NOMO-1 (cell line): ENCODE data around the gene VANGL2.

ENCODE experiments used
- DNase-seq, 2 experiments: peaks; one replicate each; lab custom pipeline; 2025; ENCODE audit not compliant: unreplicated experiment in 2 of 2; lab: John Stamatoyannopoulos, UW

Gene VANGL2

DNA sequence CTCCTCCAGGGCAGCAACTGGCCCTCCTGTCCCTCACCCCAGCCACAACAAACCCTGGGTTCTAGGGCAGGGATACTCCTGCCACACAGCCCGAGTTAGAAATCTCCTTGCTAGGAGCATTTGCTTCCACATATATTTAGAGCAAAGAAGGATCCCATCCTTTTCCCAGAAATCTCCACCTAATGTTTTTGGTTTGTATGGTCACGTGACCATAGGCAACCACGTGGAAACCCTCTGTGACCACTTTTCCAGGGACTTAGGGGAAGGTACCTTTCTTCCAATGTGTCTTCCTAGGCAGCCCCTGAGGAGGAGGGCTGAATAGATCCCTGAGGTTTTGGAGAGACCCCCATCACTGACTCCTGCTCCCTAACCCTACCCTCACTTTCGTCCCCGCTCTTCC, 25.5 kb downstream of the VANGL2 start:
- DNase-seq: no peak

DNA sequence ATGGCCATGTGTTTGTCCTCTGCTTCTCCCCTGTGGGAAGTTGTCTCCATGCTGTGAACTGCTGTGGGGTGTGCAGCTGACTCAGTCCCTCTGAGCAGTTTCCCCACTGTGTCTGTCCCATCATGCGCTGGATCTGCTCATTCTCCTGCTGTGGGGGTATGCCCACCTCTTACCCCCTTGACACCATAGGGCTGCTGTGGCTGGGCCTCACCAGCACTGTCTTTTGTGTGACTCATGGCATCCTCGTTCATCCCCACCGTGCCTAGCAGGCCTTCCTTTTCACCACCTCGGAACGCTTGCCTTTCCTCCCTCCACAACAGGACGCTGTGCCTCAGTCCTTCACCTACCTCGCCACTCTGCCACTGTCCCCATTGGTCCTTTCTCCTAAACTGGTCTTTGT, 27.3 kb downstream of the VANGL2 start:
- DNase-seq: no peak

- no peak for DNase-seq
These were observed 27.7 kb downstream of the VANGL2 start for GRCh38 chr1:160428053-160428452.

DNA sequence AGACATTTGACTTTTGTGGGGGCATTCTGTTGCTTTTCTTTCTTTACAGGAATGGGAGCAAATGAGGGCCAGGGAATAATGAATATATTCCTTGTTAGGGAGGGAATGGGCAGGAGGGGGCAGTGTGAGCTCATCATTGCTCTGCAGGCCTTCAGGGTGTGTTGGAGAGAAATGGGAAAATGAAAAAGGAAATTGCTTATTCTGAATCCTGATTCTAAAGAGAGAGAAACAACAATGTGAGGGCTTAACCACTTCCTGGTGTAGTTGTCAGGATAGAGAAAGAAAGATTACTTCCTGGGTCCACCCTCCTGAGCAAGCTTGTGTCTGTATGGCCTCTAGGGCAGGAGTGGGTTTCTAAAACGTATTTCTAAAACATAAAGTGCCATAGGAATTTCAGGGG, 28.3 kb downstream of the VANGL2 start:
- peak in 1 of 2 experiments; percentile 20 for DNase-seq

- no peak for DNase-seq
These were observed 28.8 kb downstream of the VANGL2 start for GRCh38 chr1:160429125-160429561.

DNA sequence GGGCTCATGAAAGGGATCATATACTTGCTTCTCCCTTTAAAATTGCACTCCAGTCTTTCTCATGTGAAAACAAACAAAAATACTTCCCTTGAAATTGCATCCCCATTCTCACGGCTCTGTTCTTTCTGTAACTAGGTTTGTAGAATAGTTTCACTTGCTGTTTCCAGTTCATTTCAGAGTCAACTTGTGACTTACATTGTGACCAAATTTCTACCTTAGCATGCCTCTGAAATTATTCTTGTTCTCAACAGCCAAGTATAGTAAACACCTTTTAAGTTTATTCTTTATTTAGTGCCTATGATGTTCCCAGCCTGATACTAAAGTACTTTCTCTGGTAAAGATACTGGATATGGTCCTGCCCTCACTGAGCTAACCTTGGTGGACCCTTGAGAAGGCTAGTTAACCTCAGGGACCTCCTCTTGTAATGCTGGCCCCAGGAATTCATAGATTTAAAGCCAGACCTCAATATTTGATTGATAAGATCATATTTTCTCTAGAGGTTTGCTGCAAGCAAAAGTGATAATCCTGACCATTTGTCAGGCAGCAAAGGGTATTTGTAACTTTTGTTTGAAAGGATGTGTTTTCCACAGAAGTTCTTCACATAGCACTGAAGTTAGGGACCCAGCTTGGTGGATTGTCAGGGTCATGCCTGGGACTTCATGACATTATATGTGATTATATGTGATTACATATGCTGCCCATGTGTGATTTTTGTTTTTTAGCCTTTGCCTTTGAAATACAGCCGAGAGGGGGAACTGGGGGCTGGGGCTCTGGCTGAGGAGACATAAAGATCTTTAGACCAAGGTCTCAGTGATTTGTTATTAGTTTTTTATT, 29.6 kb downstream of the VANGL2 start:
- DNase-seq: no peak

DNA sequence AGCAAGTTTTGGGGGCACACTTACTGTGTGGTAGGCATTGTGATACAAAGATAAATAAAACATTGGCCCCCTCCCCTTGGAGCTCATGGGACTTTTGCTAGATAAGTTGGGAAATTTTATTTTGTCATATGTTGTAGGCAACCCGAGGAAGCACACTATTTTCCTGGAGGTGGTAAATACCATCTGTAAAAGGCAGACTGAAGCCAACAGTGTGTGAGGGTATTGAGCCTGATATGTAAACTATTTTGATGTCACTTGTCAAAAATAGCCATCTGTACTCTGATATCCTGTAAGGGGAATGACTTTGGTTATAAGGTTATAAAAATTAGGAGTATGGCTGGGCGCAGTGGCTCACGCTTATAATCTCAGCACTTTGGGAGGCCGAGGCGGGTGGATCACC, 30.6 kb downstream of the VANGL2 start:
- no peak for DNase-seq

- no peak for DNase-seq
These were observed 31.2 kb downstream of the VANGL2 start for GRCh38 chr1:160431571-160431970.

DNA sequence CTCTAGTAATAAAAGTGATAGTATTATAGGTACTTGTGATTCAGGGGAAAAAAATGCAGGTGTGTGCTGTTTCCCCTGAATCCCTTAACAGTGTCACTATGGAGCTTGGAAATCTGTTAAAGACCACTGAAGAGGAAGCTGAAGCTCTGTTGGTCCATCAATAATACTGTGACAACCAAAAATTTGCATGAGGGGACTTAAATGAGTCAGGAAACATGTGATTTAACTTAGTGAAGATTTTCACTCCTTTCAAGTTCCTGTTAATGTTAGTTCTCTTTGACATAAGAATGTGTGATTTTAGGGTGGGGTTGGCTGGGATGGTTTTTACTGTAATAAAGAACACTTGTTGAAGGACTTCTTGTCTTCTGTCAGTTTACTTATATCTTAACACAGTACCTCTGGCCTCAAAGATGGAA, 32.0 kb downstream of the VANGL2 start:
- peak; percentile 18 to 57 for DNase-seq

DNA sequence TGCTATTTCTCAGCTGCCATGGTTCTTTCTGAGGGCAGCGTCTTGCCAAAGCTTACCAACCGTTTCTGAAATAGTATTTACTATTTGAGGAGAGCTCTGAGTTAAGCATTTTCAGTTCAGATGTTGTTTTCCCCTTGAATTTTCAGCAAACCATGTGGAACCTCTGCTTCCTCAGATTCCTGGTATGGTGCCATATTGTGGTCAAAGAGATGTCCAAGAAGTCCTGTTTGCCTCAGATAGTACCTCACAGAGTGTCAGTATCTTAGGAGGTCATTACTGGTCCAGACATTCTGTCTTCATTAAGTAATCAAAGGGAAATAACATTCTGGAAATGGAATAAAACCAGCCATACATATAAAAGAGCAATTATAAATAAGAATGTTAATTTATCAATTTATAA, 36.6 kb downstream of the VANGL2 start:
- DNase-seq: no peak

GRCh38 chr1:160437432-160438316, 37.3 kb downstream of the VANGL2 start:
- no peak for DNase-seq

GRCh38 chr1:160438317-160438918, 38.1 kb downstream of the VANGL2 start:
- no peak for DNase-seq

- no peak for DNase-seq
These were observed 38.6 kb downstream of the VANGL2 start for GRCh38 chr1:160438935-160439334.

GRCh38 chr1:160439718-160440117, 39.4 kb downstream of the VANGL2 start:
- no peak for DNase-seq

- no peak for DNase-seq
These were observed 46.7 kb downstream of the VANGL2 start for GRCh38 chr1:160446945-160447600.

GRCh38 chr1:160449494-160449893, 49.1 kb downstream of the VANGL2 start:
- no peak for DNase-seq

- DNase-seq: no peak
These were observed 50.9 kb downstream of the VANGL2 start for GRCh38 chr1:160451119-160451858.

DNA sequence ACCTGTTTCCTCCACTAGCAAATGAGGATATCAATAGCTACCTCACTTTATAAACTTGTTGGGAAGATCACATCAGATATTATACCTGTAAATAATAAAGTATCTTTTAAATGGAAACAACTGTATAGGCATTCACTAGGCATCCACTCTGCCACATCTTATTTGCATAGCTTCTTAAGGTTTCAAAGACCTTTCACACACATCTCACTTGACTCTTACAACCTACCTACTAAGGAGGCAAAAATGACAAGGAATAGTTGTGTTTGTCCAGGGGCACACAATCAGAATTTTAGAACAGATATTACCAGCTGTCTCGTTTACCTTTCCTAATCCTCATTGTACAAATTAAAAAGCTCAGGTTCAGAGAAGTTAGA, 51.5 kb downstream of the VANGL2 start:
- DNase-seq: no peak

DNA sequence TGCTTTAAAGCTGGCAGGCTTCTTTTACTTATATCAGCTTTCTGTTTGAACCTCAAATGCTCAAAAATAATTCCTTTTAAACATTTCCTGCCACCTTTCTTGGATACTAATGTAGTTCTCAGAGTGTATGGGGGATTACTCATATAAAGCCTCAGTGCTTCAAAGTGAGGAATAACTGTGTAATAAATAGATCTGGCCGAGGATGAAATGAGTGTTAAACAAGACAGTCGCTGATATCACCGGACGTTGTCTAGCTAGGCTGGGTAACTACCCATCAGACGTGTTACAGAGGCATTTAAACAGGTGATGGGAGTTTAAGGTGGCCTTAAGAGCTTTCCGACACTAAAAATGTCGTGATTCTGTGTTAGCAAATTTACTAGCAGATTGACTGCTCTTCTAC, 53.1 kb downstream of the VANGL2 start:
- DNase-seq: no peak
